HUES64 (cell line): Measurements from ENCODE around the gene AGXT.

Experiments used
- H3K27ac ChIP-seq: 2 replicates; pipeline ENCODE4 v1.7.0; 2013; ENCODE audit warnings: low read depth, low read length, inconsistent platforms
- H3K27me3 ChIP-seq: 2 replicates; pipeline ENCODE4 v1.6.1; 2013; ENCODE audit warnings: mild to moderate bottlenecking, low read length; ENCODE audit not compliant: insufficient read depth
- H3K36me3 ChIP-seq: 2 replicates; pipeline ENCODE4 v1.6.1; 2013; ENCODE audit warnings: mild to moderate bottlenecking, low read length; ENCODE audit not compliant: insufficient read depth
- H3K4me1 ChIP-seq: 2 replicates; pipeline ENCODE4 v1.6.1; 2013; ENCODE audit warnings: mild to moderate bottlenecking, low read length, moderate library complexity; ENCODE audit not compliant: insufficient read depth
- H3K4me3 ChIP-seq: 2 replicates; pipeline ENCODE4 v1.5.1; 2013; ENCODE audit warnings: mild to moderate bottlenecking, low read length, moderate library complexity
- H3K9ac ChIP-seq: 2 replicates; pipeline ENCODE4 v1.6.1; 2013; ENCODE audit warnings: mild to moderate bottlenecking, low read depth, low read length
- H3K9me3 ChIP-seq: 2 replicates; pipeline ENCODE4 v1.6.1; 2013; ENCODE audit warnings: low read depth, low read length; ENCODE audit not compliant: insufficient read depth
- WGBS: fragments of 150-250, 120-280 bp; methylation state at CpG from one replicate; pipeline ENCODE4 v1.1.7; 2013; ENCODE audit warnings: missing lambda C conversion rate; 5-methylcytosine and 5-hydroxymethylcytosine counted together

AGXT gene

GRCh38 chr2:240889601-240890560, 21.3 kb downstream of the AGXT start:
- no peaks in the 10 kb centered on the region for H3K27me3 ChIP-seq
- no peaks in the 10 kb centered on the region for H3K9me3 ChIP-seq
- H3K4me1 ChIP-seq: no peaks in the 10 kb centered on the region; the same call in 1 of the 2 replicates
- H3K27ac ChIP-seq: no peak overlapping the region
- no peak overlapping the region for H3K4me3 ChIP-seq
- 93% methylated on average over 38 of the region's 38 CpGs for WGBS
- no peaks in the 10 kb centered on the region for H3K36me3 ChIP-seq
- H3K9ac ChIP-seq: no peak overlapping the region

- WGBS: 95% methylated on average over 14 of the region's 14 CpGs
- no peaks in the 10 kb centered on the region for H3K27me3 ChIP-seq
- H3K9ac ChIP-seq: no peak overlapping the region
- H3K4me1 ChIP-seq: no peaks in the 10 kb centered on the region; the same call in 1 of the 2 replicates
- no peaks in the 10 kb centered on the region for H3K9me3 ChIP-seq
- H3K36me3 ChIP-seq: no peaks in the 10 kb centered on the region
- no peak overlapping the region for H3K27ac ChIP-seq
- H3K4me3 ChIP-seq: no peak overlapping the region
Measured at GRCh38 chr2:240890691-240891090, 22.1 kb downstream of the AGXT start.

GRCh38 chr2:240891492-240892340, 23.1 kb downstream of the AGXT start:
- WGBS: 92% methylated on average over 19 of the region's 20 CpGs
- no peaks in the 10 kb centered on the region for H3K27me3 ChIP-seq
- no peak overlapping the region for H3K4me3 ChIP-seq
- no peaks in the 10 kb centered on the region for H3K9me3 ChIP-seq
- H3K4me1 ChIP-seq: no peaks in the 10 kb centered on the region; the same call in 1 of the 2 replicates
- no peak overlapping the region for H3K27ac ChIP-seq
- no peak overlapping the region for H3K9ac ChIP-seq
- H3K36me3 ChIP-seq: no peaks in the 10 kb centered on the region

GRCh38 chr2:240892356-240892755, 23.7 kb downstream of the AGXT start:
- no peaks in the 10 kb centered on the region for H3K9me3 ChIP-seq
- H3K9ac ChIP-seq: no peak overlapping the region
- no peaks in the 10 kb centered on the region; the same call in 1 of the 2 replicates for H3K4me1 ChIP-seq
- H3K27ac ChIP-seq: no peak overlapping the region
- no peaks in the 10 kb centered on the region for H3K36me3 ChIP-seq
- H3K4me3 ChIP-seq: no peak overlapping the region
- no peaks in the 10 kb centered on the region for H3K27me3 ChIP-seq
- 91% methylated on average over 9 of the region's 9 CpGs for WGBS

- no peak overlapping the region for H3K27ac ChIP-seq
- no peak overlapping the region for H3K4me3 ChIP-seq
- no peaks in the 10 kb centered on the region for H3K36me3 ChIP-seq
- no peaks in the 10 kb centered on the region; the same call in 1 of the 2 replicates for H3K4me1 ChIP-seq
- WGBS: 93% methylated on average over 12 of the region's 12 CpGs
- no peaks in the 10 kb centered on the region for H3K27me3 ChIP-seq
- H3K9me3 ChIP-seq: no peaks in the 10 kb centered on the region
- no peak overlapping the region for H3K9ac ChIP-seq
Measured at GRCh38 chr2:240892925-240893324, 24.3 kb downstream of the AGXT start.

- Histone ChIP-seq H3K9ac (no peak overlapping the region), H3K9me3 (no peaks in the 10 kb centered on the region), H3K4me3 (no peak overlapping the region), H3K4me1 (no peaks in the 10 kb centered on the region; the same call in 1 of the 2 replicates), H3K27me3 (no peaks in the 10 kb centered on the region), H3K27ac (no peak overlapping the region), H3K36me3 (no peaks in the 10 kb centered on the region)
- 77% methylated on average over 17 of the region's 17 CpGs for WGBS
Measured at GRCh38 chr2:240893363-240893844, 24.8 kb downstream of the AGXT start.

GRCh38 chr2:240894006-240894405, 25.4 kb downstream of the AGXT start:
- no peaks in the 10 kb centered on the region for H3K9me3 ChIP-seq
- H3K9ac ChIP-seq: no peak overlapping the region
- WGBS: 89% methylated on average over 9 of the region's 9 CpGs
- H3K27me3 ChIP-seq: no peaks in the 10 kb centered on the region
- H3K27ac ChIP-seq: no peak overlapping the region
- H3K36me3 ChIP-seq: no peaks in the 10 kb centered on the region
- H3K4me3 ChIP-seq: no peak overlapping the region
- no peaks in the 10 kb centered on the region; the same call in 1 of the 2 replicates for H3K4me1 ChIP-seq

GRCh38 chr2:240894836-240895558, 26.4 kb downstream of the AGXT start:
- H3K27me3 ChIP-seq: no peaks in the 10 kb centered on the region
- 94% methylated on average over 28 of the region's 28 CpGs for WGBS
- no peaks in the 10 kb centered on the region; the same call in 1 of the 2 replicates for H3K4me1 ChIP-seq
- H3K27ac ChIP-seq: no peak overlapping the region
- H3K4me3 ChIP-seq: no peak overlapping the region
- no peaks in the 10 kb centered on the region for H3K9me3 ChIP-seq
- no peak overlapping the region for H3K9ac ChIP-seq
- no peaks in the 10 kb centered on the region for H3K36me3 ChIP-seq

- Histone ChIP-seq H3K4me1 (no peaks in the 10 kb centered on the region; the same call in 1 of the 2 replicates), H3K36me3 (no peaks in the 10 kb centered on the region), H3K9me3 (no peaks in the 10 kb centered on the region), H3K4me3 (no peak within 1 kb of the TSS), H3K27ac (no peak within 1 kb of the TSS), H3K27me3 (no peaks in the 10 kb centered on the region), H3K9ac (no peak within 1 kb of the TSS)
- 90% methylated on average over 24 of the region's 24 CpGs for WGBS
Measured at GRCh38 chr2:240895656-240896388, 27.2 kb downstream of the AGXT start, which contains the start of gene MAB21L4. Gene MAB21L4 (minus strand): TSS chr2:240896156. CDS start chr2:240895997, 159 bp downstream.

GRCh38 chr2:240896394-240896793, 27.8 kb downstream of the AGXT start:
- Histone ChIP-seq H3K36me3 (no peaks in the 10 kb centered on the region), H3K4me1 (no peaks in the 10 kb centered on the region; the same call in 1 of the 2 replicates)

More at GRCh38 chr2:240896394-240896793, 27.8 kb downstream of the AGXT start:
- Histone ChIP-seq H3K9ac (no peak overlapping the region), H3K27ac (no peak overlapping the region), H3K4me3 (no peak overlapping the region), H3K27me3 (no peaks in the 10 kb centered on the region), H3K9me3 (0 out of 2 replicates have a peak, but pooled peaks cover 3% of the 10 kb centered on the region)
- 70% methylated on average over 7 of the region's 7 CpGs for WGBS
